Ureter (tissue), 1 donor: ENCODE results near the gene MRPL33. TPM values are rescaled to one million over a fixed set of nuclear protein-coding genes. Genes with fewer than 3 reads are reported as not detected.

Experiments
- DNase-seq: peaks from one replicate; pipeline ENCODE4 v3.0.0-alpha.2; 2020; ENCODE audit warnings: low spot score
- total RNA-seq: library from RNA; stranded (reverse); gene quantifications from one replicate; pipeline ENCODE4 v1.2.4, GENCODE V29; 2023
- donor health status: DM: yes; HTN: yes; CAD: no.

MRPL33 gene
- total RNA-seq, 1 donor from 2014 or later, result 60.1 TPM

DNA sequence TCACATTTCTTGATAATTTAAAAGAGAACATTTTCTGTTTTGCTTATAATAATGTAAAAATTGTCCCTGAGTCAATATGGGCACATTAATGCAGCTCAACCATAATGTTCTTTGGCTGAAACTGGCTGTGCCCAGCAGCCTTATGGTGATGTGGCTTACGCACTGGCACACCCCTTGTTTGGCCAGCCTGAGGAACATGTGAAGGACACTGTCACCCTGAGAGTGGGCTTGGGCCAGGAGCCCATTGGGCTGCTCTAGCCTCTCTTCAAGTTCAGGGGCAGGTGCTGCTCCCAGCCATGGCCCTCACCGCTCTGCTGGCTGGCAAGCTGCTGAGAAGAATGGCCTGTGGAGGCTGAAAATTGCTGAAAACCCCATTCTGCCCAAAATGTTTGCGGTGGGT, 37.5 kb downstream of the MRPL33 start:
- no peak for DNase-seq

DNA sequence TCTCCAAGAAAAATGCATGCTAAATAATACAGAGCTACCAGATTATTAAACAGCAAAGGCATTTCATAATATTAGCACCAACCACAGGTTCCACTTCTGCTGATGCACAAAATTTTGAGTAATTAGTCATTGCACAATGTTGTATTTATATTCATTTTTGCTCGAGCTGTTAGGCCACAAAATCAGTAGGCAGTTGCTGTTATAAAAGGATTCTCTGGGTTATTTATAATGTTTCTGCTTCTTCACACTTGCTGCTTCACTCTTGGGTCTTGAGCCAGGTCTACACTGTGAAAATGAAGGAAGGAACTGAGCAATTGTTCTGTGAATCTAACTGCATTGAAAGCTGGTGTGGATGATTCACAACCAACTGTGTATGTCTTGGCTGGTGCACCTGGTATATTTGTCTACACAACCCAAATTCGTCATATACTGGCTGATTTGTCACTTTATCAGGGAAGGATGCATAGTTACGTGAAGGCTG, 38.3 kb downstream of the MRPL33 start:
- DNase-seq, result no peak

- DNase-seq, result no peak
Measured at GRCh38 chr2:27810455-27810854, 38.9 kb downstream of the MRPL33 start.

DNA sequence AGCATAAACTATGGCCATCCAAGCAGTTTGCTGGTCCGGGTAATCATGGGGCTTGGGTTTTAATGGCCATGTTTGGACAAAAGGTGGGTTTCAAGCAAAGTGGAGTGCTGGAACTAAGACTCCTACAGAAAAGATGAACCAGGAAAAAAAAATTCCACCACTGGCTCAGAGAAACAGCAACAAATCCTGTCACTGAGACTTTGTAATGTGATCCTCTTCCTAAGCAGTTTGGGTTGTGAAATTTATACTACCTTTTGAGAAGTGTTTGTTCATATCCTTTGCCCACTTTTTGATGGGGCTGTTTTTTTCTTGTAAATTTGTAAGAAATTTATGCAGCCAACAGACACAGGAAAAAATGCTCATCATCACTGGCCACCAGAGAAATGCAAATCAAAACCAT, 40.2 kb downstream of the MRPL33 start:
- DNase-seq, result no peak

GRCh38 chr2:27814758-27815157, 43.2 kb downstream of the MRPL33 start:
- no peak for DNase-seq

- no peak for DNase-seq
Measured at GRCh38 chr2:27815860-27816438, 44.4 kb downstream of the MRPL33 start.

DNA sequence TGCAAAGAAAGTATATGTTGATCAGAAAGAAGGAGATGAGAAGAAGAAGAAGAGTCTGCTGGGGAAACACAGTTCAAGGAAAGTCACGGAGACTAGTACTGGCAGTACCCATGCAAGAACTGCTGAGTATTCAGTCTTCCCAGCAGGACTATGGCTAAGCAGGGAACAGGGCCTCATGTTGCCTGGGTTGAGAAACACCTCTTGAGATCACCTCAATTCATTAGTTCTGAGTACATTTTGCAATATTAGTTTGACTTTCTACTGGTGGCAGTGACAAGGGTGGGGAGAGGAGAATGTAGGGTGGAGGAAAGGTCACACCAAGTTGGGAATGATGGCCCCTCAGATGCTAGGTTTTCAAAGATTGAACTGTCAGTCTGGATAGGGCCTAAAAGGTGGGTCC, 50.5 kb downstream of the MRPL33 start:
- DNase-seq, result no peak

DNA sequence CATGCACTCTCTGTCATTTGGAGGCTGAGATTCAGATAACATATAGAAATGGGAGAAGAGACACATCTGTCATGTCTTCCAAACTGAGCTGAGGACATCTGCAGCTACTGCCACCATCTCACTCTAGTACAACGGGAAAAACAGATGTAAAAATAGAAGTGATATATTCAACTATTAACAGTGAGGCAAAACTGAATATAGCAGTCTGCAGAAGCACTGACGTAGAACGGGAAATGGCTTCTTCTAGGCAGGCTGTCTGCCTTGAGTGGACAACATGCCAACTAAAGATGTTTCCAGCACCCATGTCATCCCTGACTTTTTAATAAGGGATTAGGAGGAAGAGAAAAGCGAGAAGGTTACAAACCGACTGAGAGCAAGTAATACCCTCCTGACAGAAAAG, 51.6 kb downstream of the MRPL33 start:
- DNase-seq, result no peak

DNA sequence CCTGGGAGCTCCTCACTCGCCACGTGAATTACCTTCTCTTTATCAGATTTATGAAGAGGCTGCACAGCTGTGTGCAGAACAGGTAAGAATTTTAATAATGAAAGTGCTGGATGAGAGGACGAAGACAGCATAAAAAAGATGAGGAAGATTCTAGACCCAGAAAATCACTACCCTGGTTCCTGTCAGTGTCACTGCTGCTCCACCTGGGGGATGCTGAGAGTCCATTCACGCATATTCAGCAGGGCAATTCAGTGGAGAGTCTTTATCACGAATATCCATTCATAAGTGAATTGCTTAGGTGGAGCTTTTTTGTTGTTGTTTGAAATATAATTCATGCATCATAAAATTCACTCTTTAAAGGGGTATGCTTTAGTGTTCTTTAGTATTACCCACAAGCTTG, 52.0 kb downstream of the MRPL33 start:
- no peak for DNase-seq

- no peak for DNase-seq
Measured at GRCh38 chr2:27824401-27824800, 52.9 kb downstream of the MRPL33 start.

DNA sequence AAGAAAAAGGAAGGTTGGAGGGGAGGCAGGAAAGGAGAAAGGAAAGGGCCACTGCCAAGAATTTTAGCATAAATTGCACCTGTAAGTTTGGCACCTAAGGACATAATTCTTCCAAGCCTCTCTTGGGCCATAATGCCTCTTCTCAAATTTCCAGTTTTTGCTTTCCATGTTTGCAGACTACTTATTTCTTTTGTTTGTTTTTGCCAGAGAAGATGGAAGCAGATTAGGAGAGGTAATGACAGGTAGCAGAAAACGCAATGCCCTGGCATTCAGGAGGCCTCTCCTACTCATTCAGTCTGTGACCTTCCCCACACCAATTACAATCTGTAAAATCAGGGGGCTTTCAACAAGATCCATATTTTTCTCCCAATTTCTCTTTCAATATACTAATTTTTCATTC, 56.8 kb downstream of the MRPL33 start:
- no peak for DNase-seq

Other genes starting within 250 kb of the MRPL33 start
- 48.7 TPM for gene ZNF512, start 188.7 kb upstream of the MRPL33 start, total RNA-seq
- 5.3 TPM for gene CCDC121, start 142.7 kb upstream of the MRPL33 start, total RNA-seq
- gene GPN1, start 142.7 kb upstream of the MRPL33 start, total RNA-seq, result 27.3 TPM
- 33.7 TPM for gene SUPT7L, start 108.1 kb upstream of the MRPL33 start, total RNA-seq
- gene SLC4A1AP, start 107.8 kb upstream of the MRPL33 start, total RNA-seq, result 19.7 TPM
- 5.2 TPM for gene RBKS, start 118.7 kb downstream of the MRPL33 start, total RNA-seq
- gene BABAM2, start 119.0 kb downstream of the MRPL33 start, total RNA-seq, result 76.3 TPM